SU-DHL-6 (cell line): ENCODE data around the gene STK35.

Source experiments
- H2AFZ ChIP-seq: fragments of 200-600 bp; sonication (generic); 2 replicates; pipeline ENCODE4 v1.6.1; 2014; ENCODE audit warnings: low read depth, mild to moderate bottlenecking, moderate library complexity, mixed read lengths, antibody characterized with exemption, low read length; ENCODE audit not compliant: severe bottlenecking
- H3F3A ChIP-seq: fragments of 200-600 bp; shearing (Covaris generic); 2 replicates; pipeline ENCODE4 v1.6.0; 2016; ENCODE audit warnings: antibody characterized with exemption, mild to moderate bottlenecking; ENCODE audit not compliant: insufficient read depth
- H3K27ac ChIP-seq: fragments of 200-600 bp; sonication (generic); 2 replicates; pipeline ENCODE4 v1.5.1; 2016; ENCODE audit warnings: low read depth, mild to moderate bottlenecking, low read length, moderate library complexity, mixed read lengths
- H3K27me3 ChIP-seq: fragments of 200-600 bp; sonication (generic), shearing (Covaris generic); 2 replicates; pipeline ENCODE4 v1.6.0; 2014; ENCODE audit warnings: mild to moderate bottlenecking, low read length
- H3K36me3 ChIP-seq: fragments of 200-600 bp; sonication (generic); 2 replicates; pipeline ENCODE4 v1.6.1; 2014; ENCODE audit warnings: mild to moderate bottlenecking, low read length, mixed read lengths
- H3K4me2 ChIP-seq: fragments of 300-600, 200-600 bp; shearing (Covaris generic), sonication (generic); 2 replicates; pipeline ENCODE4 v1.6.0; 2014; ENCODE audit warnings: low read length, low read depth, mild to moderate bottlenecking; ENCODE audit not compliant: poor library complexity, severe bottlenecking
- H3K4me3 ChIP-seq: fragments of 200-600 bp; sonication (generic); 2 replicates; pipeline ENCODE4 v1.5.1; 2014; ENCODE audit warnings: antibody characterized with exemption, low read length, mild to moderate bottlenecking, mixed read lengths; ENCODE audit not compliant: insufficient read depth, poor library complexity, severe bottlenecking
- H3K79me2 ChIP-seq: fragments of 200-600 bp; sonication (generic); 2 replicates; pipeline ENCODE4 v1.6.1; 2014; ENCODE audit warnings: mild to moderate bottlenecking, low read length, moderate library complexity; ENCODE audit not compliant: insufficient read depth
- H3K9ac ChIP-seq: fragments of 200-600 bp; sonication (generic); 2 replicates; pipeline ENCODE4 v1.7.0; 2014; ENCODE audit warnings: mild to moderate bottlenecking, low read length
- H3K9me2 ChIP-seq: fragments of 200-600 bp; sonication (generic); replicated peaks from 2 replicates; pipeline ENCODE4 v1.6.1; 2014; ENCODE audit warnings: low read length; ENCODE audit not compliant: insufficient read depth
- H3K9me3 ChIP-seq: fragments of 200-600 bp; sonication (generic); 2 replicates; pipeline ENCODE4 v1.6.1; 2014; ENCODE audit warnings: low read length, mixed read lengths; ENCODE audit not compliant: insufficient read depth
- H4K20me1 ChIP-seq: fragments of 200-600 bp; sonication (generic); 2 replicates; pipeline ENCODE4 v1.6.1; 2014; ENCODE audit warnings: low read depth, mild to moderate bottlenecking, antibody characterized with exemption, low read length, moderate library complexity, mixed read lengths
- EZH2phosphoT487 ChIP-seq: fragments of 200-600 bp; sonication (generic), shearing (Covaris generic); conservative IDR thresholded peaks from 2 replicates; pipeline ENCODE4 v1.6.1; 2018; ENCODE audit warnings: mild to moderate bottlenecking, antibody characterized with exemption, low read length, moderate library complexity, mixed read lengths
- TF ChIP-seq, protein P1 (sequence below): fragments of 200-600 bp; sonication (generic); IDR thresholded peaks from one replicate; pipeline ENCODE4 v1.5.1; 2017; ENCODE audit warnings: antibody characterized with exemption, mild to moderate bottlenecking, low read length, moderate library complexity; ENCODE audit not compliant: insufficient read depth, poor library complexity, severe bottlenecking

The STK35 gene

DNA sequence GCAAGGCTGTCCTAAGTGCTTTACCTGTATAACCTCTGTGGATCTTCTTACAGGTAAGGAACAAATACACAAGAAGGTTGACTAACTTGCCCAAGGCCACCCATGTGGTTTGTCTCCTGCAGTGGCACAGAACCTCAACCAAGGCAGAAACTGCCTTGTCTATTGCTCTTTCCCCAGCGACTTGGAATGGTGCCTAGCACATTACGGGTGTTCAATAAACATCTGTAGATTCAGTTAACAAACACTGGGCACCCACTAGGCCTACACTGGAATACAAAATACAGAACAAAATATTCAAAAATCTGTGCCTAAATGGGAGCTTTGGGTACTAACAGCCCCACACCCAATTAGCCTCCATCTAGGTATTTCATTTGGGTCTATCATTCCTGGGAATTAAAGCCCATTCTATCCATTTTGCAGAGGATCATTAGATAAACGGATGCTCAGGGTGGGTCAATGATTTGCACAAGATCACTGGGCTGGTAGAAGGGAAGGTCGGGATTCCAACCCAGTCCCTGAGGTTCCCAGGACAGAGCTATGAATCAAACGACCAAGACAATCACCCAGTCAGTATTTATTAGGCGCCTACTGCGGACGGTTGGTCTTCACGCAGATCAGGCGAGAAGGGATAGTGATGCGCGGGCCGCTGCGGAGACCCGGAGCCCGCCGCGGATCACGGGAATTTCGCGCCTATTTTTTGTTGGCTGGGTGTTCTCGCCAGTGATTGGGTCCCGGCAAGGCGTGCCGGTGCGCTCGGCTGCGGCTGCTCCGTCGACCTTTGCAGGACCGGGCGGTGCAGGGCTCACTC is at the start of gene STK35:
Gene STK35 (plus strand): TSS at position 771 of the 808 bp plus-strand sequence. CDS start 55 bp downstream, outside the sequence.
- 0 out of 2 replicates have a peak, but pooled peaks cover 5% of the 10 kb centered on the region for H3F3A ChIP-seq
- peaks cover 35% of the 10 kb centered on the region for H3K79me2 ChIP-seq
- H3K9ac ChIP-seq, result peak within 1 kb of the TSS; percentile 92
- H3K27ac ChIP-seq, result peak within 1 kb of the TSS; percentile 91
- no peaks in the 10 kb centered on the region for H3K36me3 ChIP-seq
- peak within 1 kb of the TSS; percentile 96 for H3K4me3 ChIP-seq
- TF ChIP-seq, protein P1, sequence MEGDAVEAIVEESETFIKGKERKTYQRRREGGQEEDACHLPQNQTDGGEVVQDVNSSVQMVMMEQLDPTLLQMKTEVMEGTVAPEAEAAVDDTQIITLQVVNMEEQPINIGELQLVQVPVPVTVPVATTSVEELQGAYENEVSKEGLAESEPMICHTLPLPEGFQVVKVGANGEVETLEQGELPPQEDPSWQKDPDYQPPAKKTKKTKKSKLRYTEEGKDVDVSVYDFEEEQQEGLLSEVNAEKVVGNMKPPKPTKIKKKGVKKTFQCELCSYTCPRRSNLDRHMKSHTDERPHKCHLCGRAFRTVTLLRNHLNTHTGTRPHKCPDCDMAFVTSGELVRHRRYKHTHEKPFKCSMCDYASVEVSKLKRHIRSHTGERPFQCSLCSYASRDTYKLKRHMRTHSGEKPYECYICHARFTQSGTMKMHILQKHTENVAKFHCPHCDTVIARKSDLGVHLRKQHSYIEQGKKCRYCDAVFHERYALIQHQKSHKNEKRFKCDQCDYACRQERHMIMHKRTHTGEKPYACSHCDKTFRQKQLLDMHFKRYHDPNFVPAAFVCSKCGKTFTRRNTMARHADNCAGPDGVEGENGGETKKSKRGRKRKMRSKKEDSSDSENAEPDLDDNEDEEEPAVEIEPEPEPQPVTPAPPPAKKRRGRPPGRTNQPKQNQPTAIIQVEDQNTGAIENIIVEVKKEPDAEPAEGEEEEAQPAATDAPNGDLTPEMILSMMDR, result no peak
- no peak for TF ChIP-seq EZH2phosphoT487
- H2AFZ ChIP-seq, result peak within 1 kb of the TSS; percentile 83
- H4K20me1 ChIP-seq, result peaks cover 12% of the 10 kb centered on the region; the same call in 1 of the 2 replicates
- H3K27me3 ChIP-seq, result no peaks in the 10 kb centered on the region
- H3K9me2 ChIP-seq, result no peaks in the 10 kb centered on the region
- no peaks in the 10 kb centered on the region for H3K9me3 ChIP-seq
- peak within 1 kb of the TSS; percentile 99 for H3K4me2 ChIP-seq

DNA sequence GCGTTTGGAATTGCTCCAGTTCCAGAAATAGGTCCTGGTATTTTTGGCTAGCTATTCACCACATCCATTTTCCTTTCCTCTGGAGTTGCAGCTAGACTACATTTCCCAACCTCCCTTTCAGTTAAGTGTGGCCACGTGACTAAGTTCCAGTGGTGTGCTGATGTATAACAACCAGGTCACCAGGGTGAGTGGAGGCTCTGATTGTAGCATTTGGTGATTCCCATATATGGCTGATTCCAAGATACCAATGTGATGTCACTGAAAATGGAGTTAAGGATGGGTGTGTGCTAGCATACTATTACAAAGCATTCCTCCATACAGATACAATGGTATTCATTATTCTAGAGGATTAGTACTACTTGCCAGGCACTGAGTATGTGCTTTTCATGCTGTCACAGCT is 49.7 kb upstream of the STK35 start:
- Histone ChIP-seq H3K36me3 (no peaks in the 10 kb centered on the region), H3K9me3 (no peaks in the 10 kb centered on the region), H3F3A (no peaks in the 10 kb centered on the region), H3K4me3 (no peak overlapping the region), H3K4me2 (no peak overlapping the region), H4K20me1 (no peaks in the 10 kb centered on the region), H3K9me2 (no peaks in the 10 kb centered on the region), H3K27me3 (no peaks in the 10 kb centered on the region), H3K9ac (no peak overlapping the region), H3K27ac (no peak overlapping the region), H3K79me2 (no peaks in the 10 kb centered on the region), H2AFZ (no peak overlapping the region)
- TF ChIP-seq, protein P1, result no peak
- no peak for TF ChIP-seq EZH2phosphoT487

DNA sequence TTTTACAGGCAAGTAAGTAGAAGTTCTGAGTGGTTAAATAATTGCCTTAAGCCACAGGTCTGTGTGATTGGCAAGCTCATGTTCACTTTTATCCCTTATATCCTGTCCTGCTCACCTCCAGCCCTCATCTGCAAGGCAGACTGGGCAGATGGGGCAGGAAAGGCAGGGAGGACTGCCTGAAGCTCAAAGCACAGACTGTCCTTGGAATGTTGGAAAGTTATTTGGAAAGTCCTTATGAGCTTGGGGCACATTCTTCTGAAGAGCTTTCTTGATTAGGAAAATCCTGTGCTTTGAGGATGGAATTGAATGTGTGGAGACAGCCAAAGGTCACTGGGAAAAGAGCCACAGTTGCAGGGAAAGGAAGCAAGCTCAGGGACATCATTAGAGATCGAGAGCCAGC is 48.9 kb upstream of the STK35 start:
- H4K20me1 ChIP-seq, result no peaks in the 10 kb centered on the region
- no peaks in the 10 kb centered on the region for H3K27me3 ChIP-seq
- no peak overlapping the region for H3K4me2 ChIP-seq
- no peak overlapping the region for H2AFZ ChIP-seq
- H3K79me2 ChIP-seq, result no peaks in the 10 kb centered on the region
- H3K4me3 ChIP-seq, result no peak overlapping the region
- no peak for TF ChIP-seq EZH2phosphoT487
- TF ChIP-seq, protein P1, result no peak
- H3K9me3 ChIP-seq, result no peaks in the 10 kb centered on the region
- H3K9me2 ChIP-seq, result no peaks in the 10 kb centered on the region
- H3F3A ChIP-seq, result no peaks in the 10 kb centered on the region
- no peaks in the 10 kb centered on the region for H3K36me3 ChIP-seq
- H3K9ac ChIP-seq, result no peak overlapping the region
- H3K27ac ChIP-seq, result no peak overlapping the region
